ENCODE measurements around the gene HPN. TPM values are rescaled to one million over a fixed set of nuclear protein-coding genes. Genes with fewer than 3 reads are reported as not detected.

HPN gene
- total RNA-seq, 2 donors from 2014 or later, result 0.27 to 1.0 TPM

GRCh38 chr19:35039881-35040825 lies 1.4 kb upstream of the HPN start:
- intact Hi-C loops (cut with DNase I), result no loop called here
- H3K27ac ChIP-seq, result no peak overlapping the region
- no peaks in the 10 kb centered on the region for H3K36me3 ChIP-seq
- no peaks in the 10 kb centered on the region for H3K9me3 ChIP-seq
- H3K9ac ChIP-seq (ENCODE audit: low read depth in 2 of 2, low read length in 2 of 2), result no peak overlapping the region
- DNase-seq, result no peak
- no peak for TF ChIP-seq CTCF (IDR thresholded peaks at IDR 0.05)
- peak overlapping the region; percentile 15 for H3K4me3 ChIP-seq
- no peaks in the 10 kb centered on the region for H3K4me1 ChIP-seq
- H3K27me3 ChIP-seq, result peaks cover 4% of the 10 kb centered on the region

GRCh38 chr19:35040826-35041547 lies 534 bp upstream of the HPN start:
- Histone ChIP-seq H3K36me3 (no peaks in the 10 kb centered on the region), H3K4me3 (peak overlapping the region; percentile 15), H3K9ac (ENCODE audit: low read depth in 2 of 2, low read length in 2 of 2) (peak overlapping the region in 1 of 2 donors; percentile 63), H3K27ac (no peak overlapping the region), H3K4me1 (no peaks in the 10 kb centered on the region), H3K9me3 (no peaks in the 10 kb centered on the region), H3K27me3 (peaks cover 4% of the 10 kb centered on the region)
- DNase-seq, result peak; percentile 82
- no peak for TF ChIP-seq CTCF (IDR thresholded peaks at IDR 0.05)
- intact Hi-C loops (cut with DNase I), result no loop called here

- intact Hi-C loops (cut with DNase I), result no loop called here
- H3K27ac ChIP-seq, result no peak overlapping the region
- DNase-seq, result no peak
- no peak overlapping the region for H3K4me3 ChIP-seq
- H3K36me3 ChIP-seq, result no peaks in the 10 kb centered on the region
- no peaks in the 10 kb centered on the region for H3K4me1 ChIP-seq
- H3K9ac ChIP-seq (ENCODE audit: low read depth in 2 of 2, low read length in 2 of 2), result peak overlapping the region in 1 of 2 donors; percentile 24
- no peaks in the 10 kb centered on the region for H3K9me3 ChIP-seq
- no peak for TF ChIP-seq CTCF (IDR thresholded peaks at IDR 0.05)
- peaks cover 4% of the 10 kb centered on the region for H3K27me3 ChIP-seq
Measured at GRCh38 chr19:35042056-35042730, 672 bp downstream of the HPN start.

GRCh38 chr19:35042954-35043604 lies 1.6 kb downstream of the HPN start:
- DNase-seq, result no peak
- Histone ChIP-seq H3K27ac (no peak overlapping the region), H3K9ac (ENCODE audit: low read depth in 2 of 2, low read length in 2 of 2) (no peak overlapping the region), H3K27me3 (peaks cover 4% of the 10 kb centered on the region), H3K9me3 (no peaks in the 10 kb centered on the region), H3K4me3 (no peak overlapping the region), H3K36me3 (no peaks in the 10 kb centered on the region), H3K4me1 (no peaks in the 10 kb centered on the region)
- no peak for TF ChIP-seq CTCF (IDR thresholded peaks at IDR 0.05)
- intact Hi-C loops (cut with DNase I), result no loop called here

- DNase-seq, result no peak
- TF ChIP-seq CTCF (IDR thresholded peaks at IDR 0.05), result no peak
- no peaks in the 10 kb centered on the region for H3K36me3 ChIP-seq
- H3K27ac ChIP-seq, result no peak overlapping the region
- intact Hi-C loops (cut with DNase I), result no loop called here
- peaks cover 4% of the 10 kb centered on the region for H3K27me3 ChIP-seq
- H3K4me3 ChIP-seq, result no peak overlapping the region
- H3K4me1 ChIP-seq, result no peaks in the 10 kb centered on the region
- no peak overlapping the region for H3K9ac ChIP-seq (ENCODE audit: low read depth in 2 of 2, low read length in 2 of 2)
- no peaks in the 10 kb centered on the region for H3K9me3 ChIP-seq
Measured at GRCh38 chr19:35043906-35044305, 2.4 kb downstream of the HPN start.
